B cell (primary cell): Measurements from ENCODE around the gene FOXK1. TPM values are rescaled to one million over a fixed set of nuclear protein-coding genes. Genes with fewer than 3 reads are reported as not detected.

ENCODE experiments used
- ATAC-seq: fragments of 200-7000 bp; cut with Tn5 transposase; one replicate; pipeline ENCODE4 v1.10.0; 2021; ENCODE audit warnings: low read depth, mild to moderate bottlenecking, moderate number of reproducible peaks, moderate library complexity
- CTCF ChIA-PET: fragments of 350-600 bp; sonication (Branson Sonifier 250); formaldehyde crosslinking; loops from one replicate; lab custom pipeline; 2021; ENCODE audit warnings: antibody characterized with exemption, inconsistent platforms; lab: Charles Lee
- POLR2A ChIA-PET: fragments of 350-600 bp; sonication (Branson Sonifier 250); formaldehyde crosslinking; loops from one replicate; lab custom pipeline; 2021; ENCODE audit warnings: antibody characterized with exemption; lab: Charles Lee
- DNase-seq: peaks from one replicate; pipeline ENCODE4 v3.0.0; 2013
- H2AFZ ChIP-seq: 2 replicates; pipeline ENCODE4 v1.6.1; 2012; ENCODE audit warnings: mild to moderate bottlenecking, low read depth, low read length; ENCODE audit not compliant: insufficient read depth, poor library complexity, severe bottlenecking
- H3K27ac ChIP-seq, 2 donors: 1 replicate in 1 of 2; 2 replicates in 1 of 2; pipeline ENCODE4 v1.5.1; 2012 to 2013; ENCODE audit warnings: low read length in 2 of 2, mild to moderate bottlenecking in 2 of 2, moderate library complexity in 1 of 2
- H3K27me3 ChIP-seq, 4 experiments: fragments of 200-600 bp in 1 of 4; sonication (generic) in 1 of 4; replicated peaks in 1 of 4; 1 replicate in 2 of 4; 2 replicates in 2 of 4; pipeline versions ENCODE4 v1.6.1 to v1.7.0; 2013 to 2016; ENCODE audit warnings: low read length in 3 of 4, mild to moderate bottlenecking in 2 of 4, mixed read lengths in 1 of 4, moderate library complexity in 1 of 4; ENCODE audit not compliant: insufficient read depth in 4 of 4, control insufficient read depth in 3 of 4; ENCODE audit errors: control extremely low read depth in 1 of 4
- H3K36me3 ChIP-seq, 2 experiments: replicated peaks in 1 of 2; 1 replicate in 1 of 2; 2 replicates in 1 of 2; pipeline versions ENCODE4 v1.6.1 to v1.7.1; 2013; ENCODE audit warnings: low read length in 1 of 2; ENCODE audit not compliant: insufficient read depth in 2 of 2, control insufficient read depth in 1 of 2; ENCODE audit errors: control extremely low read depth in 1 of 2, extremely low read depth in 1 of 2
- H3K4me1 ChIP-seq, 2 donors: fragments of 200-600 bp in 1 of 2; sonication (generic) in 1 of 2; 1 replicate in 1 of 2; 2 replicates in 1 of 2; pipeline versions ENCODE4 v1.5.1 to v1.6.1; 2013 to 2017; ENCODE audit warnings: low read length in 2 of 2; ENCODE audit not compliant: control insufficient read depth in 2 of 2, insufficient read depth in 2 of 2
- H3K4me2 ChIP-seq: replicated peaks from 2 replicates; pipeline ENCODE3; 2012; ENCODE audit warnings: mild to moderate bottlenecking, low read depth, low read length; ENCODE audit not compliant: poor library complexity, severe bottlenecking
- H3K4me3 ChIP-seq, 5 experiments: fragments of 200-600 bp in 1 of 5; sonication (generic) in 1 of 5; 1 replicate in 3 of 5; 2 replicates in 2 of 5; pipeline versions ENCODE4 v1.5.1 to v1.7.0; 2011 to 2016; ENCODE audit warnings: low read length in 4 of 5, mild to moderate bottlenecking in 4 of 5, low read depth in 2 of 5, control low read depth in 1 of 5, moderate library complexity in 1 of 5; ENCODE audit not compliant: insufficient read depth in 1 of 5; ENCODE audit errors: control extremely low read depth in 1 of 5, extremely low read depth in 1 of 5
- H3K79me2 ChIP-seq: fragments of 200-600 bp; sonication (generic); one replicate; pipeline ENCODE4 v1.6.0; 2016; ENCODE audit warnings: low read length; ENCODE audit not compliant: control insufficient read depth, insufficient read depth
- H3K9ac ChIP-seq: fragments of 200-600 bp; sonication (generic); 2 replicates; pipeline ENCODE4 v1.6.1; 2017; ENCODE audit warnings: mild to moderate bottlenecking, low read length, moderate library complexity
- H3K9me3 ChIP-seq, 3 donors: one replicate each; pipeline versions ENCODE4 v1.6.1 to v1.7.1; 2013; ENCODE audit warnings: low read length in 2 of 3; ENCODE audit not compliant: control insufficient read depth in 2 of 3, insufficient read depth in 1 of 3; ENCODE audit errors: control extremely low read depth in 1 of 3
- H4K20me1 ChIP-seq: 2 replicates; pipeline ENCODE4 v1.6.0; 2012; ENCODE audit warnings: mild to moderate bottlenecking, low read length; ENCODE audit not compliant: insufficient read depth, control insufficient read depth, poor library complexity, severe bottlenecking
- H3K27ac Mint-ChIP-seq: one replicate; pipeline ENCODE4 v1.8.0; 2021; ENCODE audit warnings: mixed read lengths
- H3K27me3 Mint-ChIP-seq: one replicate; pipeline ENCODE4 v1.8.0; 2021; ENCODE audit warnings: mixed read lengths
- H3K4me1 Mint-ChIP-seq: one replicate; pipeline ENCODE4 v1.8.0; 2021; ENCODE audit warnings: mixed read lengths
- H3K4me3 Mint-ChIP-seq: one replicate; pipeline ENCODE4 v1.8.0; 2021; ENCODE audit warnings: mixed read lengths
- H3K9me3 Mint-ChIP-seq: one replicate; pipeline ENCODE4 v1.8.0; 2022; ENCODE audit warnings: mixed read lengths; ENCODE audit not compliant: insufficient read depth
- EZH2 ChIP-seq: IDR thresholded peaks from 2 replicates; pipeline ENCODE4 v1.6.1; 2012; ENCODE audit warnings: borderline replicate concordance, low read depth, mild to moderate bottlenecking, moderate library complexity, low read length; ENCODE audit not compliant: insufficient read depth, poor library complexity, severe bottlenecking
- WGBS: methylation state at CpG from one replicate; pipeline ENCODE4 v1.1.5; 2013; ENCODE audit warnings: missing lambda C conversion rate; ENCODE audit not compliant: insufficient coverage; 5-methylcytosine and 5-hydroxymethylcytosine counted together
- intact Hi-C: fragments of 100-400 bp; cut with micrococcal nuclease; formaldehyde crosslinking; loops from one replicate; pipeline ENCODE4 v1.10.0; 2022
- polyA plus RNA-seq: library from polyadenylated mRNA; depleted of rRNA; stranded (reverse); fragments of >200 nt; gene quantifications from 2 replicates; pipeline ENCODE4 v1.2.3, GENCODE V29; 2012
- total RNA-seq, 2 donors: library from RNA; stranded (reverse); fragments of 120-200 nt in 1 of 2; gene quantifications; 1 replicate in 1 of 2; 2 replicates in 1 of 2; pipeline versions ENCODE4 v1.2.3 to v1.2.4, GENCODE V29; 2013 to 2022
- TF ChIP-seq, protein P1 (sequence below): fragments of 200-600 bp; IDR thresholded peaks from one replicate; pipeline ENCODE4 v1.8.0; 2022; ENCODE audit warnings: antibody characterized with exemption, mild to moderate bottlenecking

The FOXK1 gene
- total and polyA plus RNA-seq, 2 donors (not counting 1 experiment from before 2014, with no cell fraction given): 17.9 to 56.2 TPM

DNA sequence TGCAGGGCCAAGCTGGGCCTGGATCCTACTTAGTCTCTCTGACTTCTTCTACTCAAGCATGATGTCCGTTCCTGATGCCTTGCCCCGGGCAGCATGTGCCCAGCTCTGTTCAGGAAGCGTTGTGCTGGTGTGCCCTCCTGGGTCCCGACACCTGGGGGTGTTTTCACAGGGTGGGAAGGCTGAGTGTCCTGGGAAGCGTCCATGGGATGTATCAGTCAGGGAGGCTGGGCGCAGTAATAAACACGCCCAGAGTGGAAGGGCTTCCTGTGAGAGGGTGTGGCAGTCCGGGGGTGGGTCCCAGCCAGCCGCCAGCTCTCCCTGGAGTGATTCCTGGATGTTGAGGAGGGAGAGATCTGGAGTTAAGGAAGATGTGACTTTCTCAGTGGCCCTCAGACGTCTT lies 29.0 kb downstream of the FOXK1 start:
- no peaks in the 10 kb centered on the region for H3K27me3 ChIP-seq
- H3K9ac ChIP-seq: no peak overlapping the region
- 96% methylated on average over 10 of the region's 10 CpGs for WGBS
- H3K4me1 ChIP-seq: peaks cover 4 to 25% of the 10 kb centered on the region in 2 donors
- ATAC-seq: no peak
- peaks cover 0 to 5% (median 0%) of the 10 kb centered on the region in 3 donors for H3K9me3 ChIP-seq
- no peak overlapping the region for H3K4me3 ChIP-seq
- no peak overlapping the region for H3K27ac ChIP-seq
- intact Hi-C loops: no loop called here
- peaks cover 100% of the 10 kb centered on the region for H3K79me2 ChIP-seq
- no peak for TF ChIP-seq EZH2
- TF ChIP-seq, protein P1, sequence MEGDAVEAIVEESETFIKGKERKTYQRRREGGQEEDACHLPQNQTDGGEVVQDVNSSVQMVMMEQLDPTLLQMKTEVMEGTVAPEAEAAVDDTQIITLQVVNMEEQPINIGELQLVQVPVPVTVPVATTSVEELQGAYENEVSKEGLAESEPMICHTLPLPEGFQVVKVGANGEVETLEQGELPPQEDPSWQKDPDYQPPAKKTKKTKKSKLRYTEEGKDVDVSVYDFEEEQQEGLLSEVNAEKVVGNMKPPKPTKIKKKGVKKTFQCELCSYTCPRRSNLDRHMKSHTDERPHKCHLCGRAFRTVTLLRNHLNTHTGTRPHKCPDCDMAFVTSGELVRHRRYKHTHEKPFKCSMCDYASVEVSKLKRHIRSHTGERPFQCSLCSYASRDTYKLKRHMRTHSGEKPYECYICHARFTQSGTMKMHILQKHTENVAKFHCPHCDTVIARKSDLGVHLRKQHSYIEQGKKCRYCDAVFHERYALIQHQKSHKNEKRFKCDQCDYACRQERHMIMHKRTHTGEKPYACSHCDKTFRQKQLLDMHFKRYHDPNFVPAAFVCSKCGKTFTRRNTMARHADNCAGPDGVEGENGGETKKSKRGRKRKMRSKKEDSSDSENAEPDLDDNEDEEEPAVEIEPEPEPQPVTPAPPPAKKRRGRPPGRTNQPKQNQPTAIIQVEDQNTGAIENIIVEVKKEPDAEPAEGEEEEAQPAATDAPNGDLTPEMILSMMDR: no peak
- H3K4me1 Mint-ChIP-seq: peaks cover 55% of the 10 kb centered on the region
- H3K27me3 Mint-ChIP-seq: no peaks in the 10 kb centered on the region
- no peak for DNase-seq
- peaks cover 100% of the 10 kb centered on the region for H4K20me1 ChIP-seq
- no peak overlapping the region for H2AFZ ChIP-seq
- peak overlapping the region; percentile 52 for H3K4me3 Mint-ChIP-seq
- POLR2A ChIA-PET: interaction anchor here (0.5 kb wide), 1 partner anchor 36 kb away, joined by 3 read pairs; no protein-coding TSS in a partner anchor
- CTCF ChIA-PET: no interaction called here
- H3K27ac Mint-ChIP-seq: peak overlapping the region; percentile 53
- H3K9me3 Mint-ChIP-seq: no peaks in the 10 kb centered on the region
- peaks cover 1 to 9% of the 10 kb centered on the region in 2 experiments for H3K36me3 ChIP-seq
- H3K4me2 ChIP-seq: no peak overlapping the region

- intact Hi-C loops: loop anchor here (1.0 kb wide), 1 partner anchor 14 kb away; no protein-coding TSS in a partner anchor
These were observed 29.5 kb downstream of the FOXK1 start for GRCh38 chr7:4711634-4712033.

More at GRCh38 chr7:4711634-4712033, 29.5 kb downstream of the FOXK1 start:
- 97% methylated on average over 16 of the region's 18 CpGs for whole genome bisulfite sequencing
- POLR2A ChIA-PET: no interaction called here
- peak overlapping the region; percentile 56 for H3K27ac Mint-ChIP-seq
- Histone ChIP-seq H3K4me1 (peaks cover 4 to 25% of the 10 kb centered on the region in 2 donors), H2AFZ (no peak overlapping the region), H3K27me3 (no peaks in the 10 kb centered on the region), H4K20me1 (peaks cover 100% of the 10 kb centered on the region), H3K4me3 (no peak overlapping the region), H3K79me2 (peaks cover 100% of the 10 kb centered on the region), H3K9ac (no peak overlapping the region), H3K36me3 (peaks cover 1 to 10% of the 10 kb centered on the region in 2 experiments), H3K4me2 (no peak overlapping the region), H3K27ac (no peak overlapping the region), H3K9me3 (peaks cover 0 to 5% (median 0%) of the 10 kb centered on the region in 3 donors)
- TF ChIP-seq, protein P1: no peak
- TF ChIP-seq EZH2: no peak
- ATAC-seq (no peak), DNase-seq (no peak)
- H3K4me3 Mint-ChIP-seq: peak overlapping the region; percentile 52
- H3K4me1 Mint-ChIP-seq: peaks cover 54% of the 10 kb centered on the region
- H3K27me3 Mint-ChIP-seq: no peaks in the 10 kb centered on the region
- no peaks in the 10 kb centered on the region for H3K9me3 Mint-ChIP-seq
- CTCF ChIA-PET: no interaction called here
